Left renal pelvis (tissue), 4 donors: ENCODE results near the gene MARS1. TPM values are rescaled to one million over a fixed set of nuclear protein-coding genes. Genes with fewer than 3 reads are reported as not detected.

Experiments
- DNase-seq, 4 donors: peaks; one replicate each; pipeline ENCODE4 v3.0.0-alpha.2; 2013; ENCODE audit warnings: low read depth in 4 of 4, low spot score in 3 of 4
- polyA plus RNA-seq, 4 donors: library from polyadenylated mRNA; unstranded; fragments of 120-200 nt; gene quantifications; one replicate each; pipeline ENCODE4 v1.2.1, GENCODE V29; 2013; ENCODE audit not compliant: insufficient read length in 4 of 4

Gene MARS1
- polyA plus RNA-seq, 4 donors: 94.7 to 164 (median 118) TPM

- no peak for DNase-seq
Observed at GRCh38 chr12:57456737-57457490, 31.0 kb upstream of the MARS1 start.

DNA sequence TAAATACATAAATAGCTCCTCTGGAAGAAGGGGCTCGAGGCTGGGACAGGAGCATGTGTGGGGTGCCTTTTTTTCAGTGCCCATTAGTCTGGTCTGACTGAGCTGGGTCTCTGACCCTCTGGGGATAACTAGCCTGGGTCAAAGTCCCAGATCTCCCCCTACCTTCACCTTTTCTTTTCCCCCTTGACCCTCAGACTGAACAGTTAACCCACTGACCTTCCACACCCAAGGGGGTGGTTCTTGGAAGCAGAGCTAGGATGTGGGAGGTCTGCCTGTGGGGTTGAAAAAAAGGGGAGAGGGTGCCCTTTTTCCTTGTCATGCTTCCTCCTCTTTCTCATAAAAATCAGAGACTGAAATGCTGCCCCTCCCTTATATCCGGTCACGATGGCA, 29.2 kb upstream of the MARS1 start:
- DNase-seq: no peak

DNA sequence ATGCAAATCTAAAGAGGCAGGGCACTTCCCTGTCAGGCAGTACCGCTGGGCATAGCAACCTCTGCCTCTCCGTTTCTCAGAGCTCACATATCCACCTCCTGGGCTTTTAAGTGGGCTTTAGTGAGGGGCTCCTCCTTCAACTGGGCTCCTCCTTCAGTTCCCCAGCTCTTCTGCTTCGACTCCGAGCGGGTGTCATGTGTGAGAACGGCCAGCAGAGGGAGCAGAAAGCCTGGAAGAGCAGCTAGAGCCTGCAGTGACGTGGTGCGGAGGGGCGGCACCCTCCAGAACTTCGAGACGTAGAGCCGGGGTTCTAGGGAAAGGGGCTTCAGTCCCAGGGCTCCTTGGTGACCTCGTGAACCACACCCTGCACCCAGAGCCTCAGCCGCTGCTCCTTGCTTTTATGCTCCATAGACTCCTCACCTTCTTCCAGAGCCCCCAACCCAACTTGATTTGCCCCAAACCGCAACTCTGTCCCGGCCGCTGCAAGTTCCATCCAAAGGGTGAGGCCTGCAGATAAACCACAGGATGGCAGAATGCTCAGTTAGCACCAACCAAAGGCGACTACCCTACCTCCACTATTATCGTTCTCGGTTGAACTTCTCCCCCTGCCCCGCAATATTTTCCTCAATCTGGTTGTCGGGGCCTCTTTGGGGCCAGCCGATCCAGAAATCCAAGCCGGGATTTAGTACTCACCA, 28.7 kb upstream of the MARS1 start:
- peak; percentile 92 to 93 (median 92) for DNase-seq

DNA sequence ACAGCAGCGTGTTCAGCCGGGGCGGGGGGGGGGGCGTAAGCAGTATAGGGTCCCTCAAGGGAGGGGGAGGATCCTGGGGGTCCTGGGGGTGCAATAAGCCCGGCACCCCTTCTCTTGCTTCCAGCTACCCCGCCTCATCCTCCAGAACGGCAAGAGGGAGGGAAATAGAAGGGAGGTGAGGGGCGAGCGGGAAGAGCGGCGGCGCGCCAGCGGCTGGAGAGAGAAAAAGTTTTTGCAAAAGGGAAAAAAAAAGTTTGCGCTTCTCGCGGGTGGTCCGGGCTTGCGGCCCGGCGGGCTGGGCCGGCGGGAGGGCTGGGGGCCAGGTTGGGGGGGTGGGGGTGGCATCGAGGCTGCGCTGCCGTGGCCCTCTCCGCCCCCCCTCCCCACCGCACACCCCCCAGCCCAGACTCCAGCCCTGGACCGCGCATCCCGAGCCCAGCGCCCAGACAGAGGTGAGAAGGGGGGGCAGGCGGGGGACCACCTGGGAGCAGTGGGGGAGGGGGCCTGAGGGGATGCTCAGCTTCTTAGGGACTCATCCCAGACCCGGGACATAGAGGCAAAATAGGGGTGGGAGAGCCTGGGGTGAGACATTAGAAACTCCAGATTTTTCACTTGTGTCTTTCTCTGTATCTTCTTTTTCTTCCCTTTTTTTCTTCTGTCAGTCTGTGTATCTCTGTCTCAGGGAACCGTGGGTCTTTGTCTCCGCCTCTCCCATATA, 28.0 kb upstream of the MARS1 start, which contains the start of gene GLI1:
TSS of gene GLI1 (plus strand) at position 36 of the 718 bp plus-strand sequence. CDS start 3,907 bp downstream, outside the sequence.
- DNase-seq: no peak

- DNase-seq: no peak
Observed at GRCh38 chr12:57460468-57460784, 27.4 kb upstream of the MARS1 start.

DNA sequence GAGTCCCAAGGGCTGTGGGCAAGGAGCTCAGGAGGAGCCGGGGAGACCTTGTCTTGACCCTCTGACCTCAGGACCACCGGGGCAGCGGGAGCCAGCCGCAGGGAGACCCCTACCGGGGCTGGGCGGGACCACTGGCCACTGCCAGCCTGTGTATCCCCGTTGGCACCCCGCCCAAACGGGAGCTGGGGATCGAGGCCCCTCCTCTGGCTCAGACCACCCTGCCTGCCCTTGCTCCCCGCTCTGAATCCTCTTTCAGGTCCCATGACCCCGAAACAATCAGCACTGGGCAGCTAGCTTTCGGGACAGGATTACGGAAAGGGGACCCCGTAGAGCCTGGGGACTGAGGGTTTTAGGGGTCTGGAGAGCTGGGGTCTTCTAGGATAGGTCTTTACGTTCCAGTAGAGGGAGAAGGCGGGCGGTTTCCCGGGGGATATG, 27.0 kb upstream of the MARS1 start:
- DNase-seq: no peak

- peak in 1 of 4 donors; percentile 66 for DNase-seq
Observed at GRCh38 chr12:57461276-57461916, 26.5 kb upstream of the MARS1 start.

GRCh38 chr12:57461917-57462250, 26.0 kb upstream of the MARS1 start:
- DNase-seq: no peak

- DNase-seq: peak in 2 of 4 donors; percentile 82 to 88
Observed at GRCh38 chr12:57462251-57462911, 25.5 kb upstream of the MARS1 start.

DNA sequence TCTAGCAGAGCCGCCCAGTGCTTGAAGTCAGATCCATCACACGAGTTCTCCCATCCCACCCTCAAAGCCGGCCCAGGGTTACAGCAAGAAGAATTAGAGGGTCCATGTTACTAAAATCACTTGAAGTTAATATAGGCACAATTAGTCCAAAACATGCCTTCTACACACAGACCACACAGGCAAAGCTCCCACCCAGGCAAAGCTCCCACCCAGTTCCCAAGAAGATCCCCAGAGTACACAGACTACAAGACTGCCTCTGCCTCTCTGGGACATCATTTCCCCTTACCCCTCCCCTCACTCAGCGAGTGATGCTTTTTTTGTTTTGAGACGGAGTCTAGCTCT, 25.0 kb upstream of the MARS1 start:
- DNase-seq: no peak

DNA sequence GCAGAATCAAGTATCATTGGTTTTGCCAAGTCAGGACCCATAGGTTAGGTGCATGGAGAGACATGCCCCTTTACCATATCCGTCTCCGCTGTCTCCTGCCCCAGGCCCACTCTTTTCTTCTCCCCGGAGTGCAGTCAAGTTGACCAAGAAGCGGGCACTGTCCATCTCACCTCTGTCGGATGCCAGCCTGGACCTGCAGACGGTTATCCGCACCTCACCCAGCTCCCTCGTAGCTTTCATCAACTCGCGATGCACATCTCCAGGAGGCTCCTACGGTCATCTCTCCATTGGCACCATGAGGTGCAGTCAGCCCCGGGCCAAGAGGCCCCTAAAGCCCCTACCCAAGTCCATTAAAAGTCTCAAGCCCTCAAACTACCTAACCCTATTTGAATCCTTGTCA, 23.3 kb upstream of the MARS1 start:
- no peak for DNase-seq

- no peak for DNase-seq
Observed at GRCh38 chr12:57465030-57465746, 22.7 kb upstream of the MARS1 start.

GRCh38 chr12:57465747-57466505, 21.9 kb upstream of the MARS1 start:
- no peak for DNase-seq

- no peak for DNase-seq
Observed at GRCh38 chr12:57467212-57467874, 20.5 kb upstream of the MARS1 start.

- DNase-seq: no peak
Observed at GRCh38 chr12:57467915-57468314, 20.0 kb upstream of the MARS1 start.

GRCh38 chr12:57469296-57470164, 18.3 kb upstream of the MARS1 start:
- DNase-seq: no peak

DNA sequence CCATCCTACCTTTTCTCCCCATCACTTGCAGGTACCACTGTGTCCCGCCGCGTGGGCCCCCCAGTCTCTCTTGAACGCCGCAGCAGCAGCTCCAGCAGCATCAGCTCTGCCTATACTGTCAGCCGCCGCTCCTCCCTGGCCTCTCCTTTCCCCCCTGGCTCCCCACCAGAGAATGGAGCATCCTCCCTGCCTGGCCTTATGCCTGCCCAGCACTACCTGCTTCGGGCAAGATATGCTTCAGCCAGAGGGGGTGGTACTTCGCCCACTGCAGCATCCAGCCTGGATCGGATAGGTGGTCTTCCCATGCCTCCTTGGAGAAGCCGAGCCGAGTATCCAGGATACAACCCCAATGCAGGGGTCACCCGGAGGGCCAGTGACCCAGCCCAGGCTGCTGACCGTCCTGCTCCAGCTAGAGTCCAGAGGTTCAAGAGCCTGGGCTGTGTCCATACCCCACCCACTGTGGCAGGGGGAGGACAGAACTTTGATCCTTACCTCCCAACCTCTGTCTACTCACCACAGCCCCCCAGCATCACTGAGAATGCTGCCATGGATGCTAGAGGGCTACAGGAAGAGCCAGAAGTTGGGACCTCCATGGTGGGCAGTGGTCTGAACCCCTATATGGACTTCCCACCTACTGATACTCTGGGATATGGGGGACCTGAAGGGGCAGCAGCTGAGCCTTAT, 17.4 kb upstream of the MARS1 start:
- no peak for DNase-seq
